NB4 (cell line): Measurements from ENCODE around the gene MXRA7.
"Not testable (repeated sequence)": the region's sequence is repeated elsewhere in the genome, so short reads cannot be mapped to it uniquely, and the experiment has no call there.

Source experiments
- DNase-seq: peaks from one replicate; pipeline ENCODE4 v3.0.0; 2010; ENCODE audit warnings: low read depth
- H3K4me3 ChIP-seq: one replicate; pipeline ENCODE4 v1.5.1; 2011; ENCODE audit warnings: mild to moderate bottlenecking, low read depth, low read length, moderate library complexity
- MYC ChIP-seq: IDR thresholded peaks from 2 replicates; pipeline ENCODE4 v1.6.1; 2011; ENCODE audit warnings: low read depth, low read length
- POLR2A ChIP-seq: IDR thresholded peaks from 2 replicates; pipeline ENCODE4 v1.6.1; 2011; ENCODE audit warnings: mild to moderate bottlenecking; ENCODE audit not compliant: insufficient read length; ENCODE audit errors: extremely low read depth
- TF ChIP-seq, protein P1 (sequence below): IDR thresholded peaks from 2 replicates; pipeline ENCODE4 v1.6.1; 2011; ENCODE audit warnings: low read depth, low read length
- TF ChIP-seq, protein P2 (sequence below): IDR thresholded peaks from one replicate; pipeline ENCODE4 v1.5.1; 2012; ENCODE audit warnings: low read depth, low read length

Gene MXRA7

DNA sequence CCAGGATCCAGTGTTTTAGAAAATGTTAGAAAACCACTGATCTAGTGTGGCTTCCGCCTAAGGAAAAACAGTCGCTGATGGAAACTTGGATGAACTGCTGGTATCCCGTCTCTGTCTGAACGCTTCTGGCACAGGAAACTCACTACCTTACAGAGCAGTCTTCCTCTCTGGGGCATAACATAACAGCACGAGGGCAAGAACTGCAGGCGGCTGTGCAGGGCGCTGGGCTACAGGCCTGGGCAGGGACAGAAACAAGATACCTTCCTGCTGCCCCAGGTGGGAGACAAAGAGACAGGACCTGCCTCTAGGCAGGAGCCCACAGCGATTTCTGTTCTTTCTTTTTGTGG, 10.5 kb downstream of the MXRA7 start:
- H3K4me3 ChIP-seq = no peak overlapping the region
- DNase-seq = no peak
- TF ChIP-seq MYC (no peak), POLR2A (no peak)
- TF ChIP-seq, protein P1, sequence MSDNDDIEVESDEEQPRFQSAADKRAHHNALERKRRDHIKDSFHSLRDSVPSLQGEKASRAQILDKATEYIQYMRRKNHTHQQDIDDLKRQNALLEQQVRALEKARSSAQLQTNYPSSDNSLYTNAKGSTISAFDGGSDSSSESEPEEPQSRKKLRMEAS = no peak
- TF ChIP-seq, protein P2, sequence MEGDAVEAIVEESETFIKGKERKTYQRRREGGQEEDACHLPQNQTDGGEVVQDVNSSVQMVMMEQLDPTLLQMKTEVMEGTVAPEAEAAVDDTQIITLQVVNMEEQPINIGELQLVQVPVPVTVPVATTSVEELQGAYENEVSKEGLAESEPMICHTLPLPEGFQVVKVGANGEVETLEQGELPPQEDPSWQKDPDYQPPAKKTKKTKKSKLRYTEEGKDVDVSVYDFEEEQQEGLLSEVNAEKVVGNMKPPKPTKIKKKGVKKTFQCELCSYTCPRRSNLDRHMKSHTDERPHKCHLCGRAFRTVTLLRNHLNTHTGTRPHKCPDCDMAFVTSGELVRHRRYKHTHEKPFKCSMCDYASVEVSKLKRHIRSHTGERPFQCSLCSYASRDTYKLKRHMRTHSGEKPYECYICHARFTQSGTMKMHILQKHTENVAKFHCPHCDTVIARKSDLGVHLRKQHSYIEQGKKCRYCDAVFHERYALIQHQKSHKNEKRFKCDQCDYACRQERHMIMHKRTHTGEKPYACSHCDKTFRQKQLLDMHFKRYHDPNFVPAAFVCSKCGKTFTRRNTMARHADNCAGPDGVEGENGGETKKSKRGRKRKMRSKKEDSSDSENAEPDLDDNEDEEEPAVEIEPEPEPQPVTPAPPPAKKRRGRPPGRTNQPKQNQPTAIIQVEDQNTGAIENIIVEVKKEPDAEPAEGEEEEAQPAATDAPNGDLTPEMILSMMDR = no peak

DNA sequence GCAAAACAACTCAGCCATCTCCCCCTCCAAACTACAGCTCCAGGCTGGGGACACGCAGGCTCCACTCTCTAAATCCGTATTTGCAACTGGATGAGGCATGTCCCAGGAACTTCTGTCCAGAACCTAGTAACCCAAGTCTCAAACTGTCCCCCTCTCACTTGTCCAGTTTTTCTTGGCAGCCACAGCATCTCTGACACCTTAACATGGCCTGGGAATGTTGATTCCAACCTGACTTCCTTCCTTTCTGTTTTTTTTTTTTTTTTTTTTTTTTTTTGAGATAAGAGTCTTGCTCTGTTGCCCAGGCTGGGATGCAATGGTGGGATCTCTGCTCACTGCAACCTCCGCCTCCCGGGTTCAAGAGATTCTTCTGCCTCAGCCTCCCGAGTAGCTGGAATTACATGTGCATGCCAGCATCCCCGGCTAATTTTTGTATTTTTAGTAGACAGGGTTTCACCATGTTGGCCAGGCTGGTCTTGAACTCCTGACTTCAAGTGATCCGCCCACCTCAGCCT, 12.2 kb downstream of the MXRA7 start:
- not testable (repeated sequence) for DNase-seq, H3K4me3 ChIP-seq

DNA sequence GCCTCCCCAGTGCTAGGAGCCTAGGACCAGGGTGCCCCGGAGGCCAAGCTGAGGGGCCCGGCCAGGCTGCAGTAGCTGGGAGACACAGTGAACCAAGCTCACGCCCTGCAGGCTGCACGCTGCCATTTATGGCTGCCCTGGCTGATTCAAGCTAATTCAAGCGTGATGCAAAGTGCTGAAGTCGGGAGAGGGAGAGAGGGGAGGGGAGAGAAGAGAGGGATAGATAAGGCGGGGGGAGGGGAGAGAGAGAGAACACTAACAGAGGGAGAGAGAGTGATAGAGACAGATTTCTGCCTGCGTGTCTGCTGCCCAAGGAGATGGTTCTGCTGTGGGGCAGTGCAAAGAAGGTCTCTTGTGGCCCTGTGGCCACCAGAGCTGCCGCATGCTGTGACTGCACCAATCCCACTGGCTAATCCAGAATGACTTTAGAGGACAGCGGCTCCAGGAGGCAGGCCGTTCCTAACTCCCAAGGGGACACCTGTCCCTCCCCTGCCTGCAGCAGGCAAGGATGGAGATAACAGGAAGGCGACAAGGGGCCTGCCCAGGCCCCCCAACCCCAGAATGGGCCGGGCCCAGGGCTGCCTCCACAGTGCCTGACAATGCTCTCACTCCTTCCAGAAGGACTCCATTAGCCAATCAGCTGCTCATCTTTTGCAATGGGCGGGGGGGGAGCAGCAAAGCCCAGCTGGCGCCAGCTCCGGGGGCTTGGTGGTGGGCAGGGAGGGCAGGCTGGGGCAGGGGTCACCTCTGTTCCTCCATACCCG, 12.9 kb downstream of the MXRA7 start:
- no peak overlapping the region for H3K4me3 ChIP-seq

DNA sequence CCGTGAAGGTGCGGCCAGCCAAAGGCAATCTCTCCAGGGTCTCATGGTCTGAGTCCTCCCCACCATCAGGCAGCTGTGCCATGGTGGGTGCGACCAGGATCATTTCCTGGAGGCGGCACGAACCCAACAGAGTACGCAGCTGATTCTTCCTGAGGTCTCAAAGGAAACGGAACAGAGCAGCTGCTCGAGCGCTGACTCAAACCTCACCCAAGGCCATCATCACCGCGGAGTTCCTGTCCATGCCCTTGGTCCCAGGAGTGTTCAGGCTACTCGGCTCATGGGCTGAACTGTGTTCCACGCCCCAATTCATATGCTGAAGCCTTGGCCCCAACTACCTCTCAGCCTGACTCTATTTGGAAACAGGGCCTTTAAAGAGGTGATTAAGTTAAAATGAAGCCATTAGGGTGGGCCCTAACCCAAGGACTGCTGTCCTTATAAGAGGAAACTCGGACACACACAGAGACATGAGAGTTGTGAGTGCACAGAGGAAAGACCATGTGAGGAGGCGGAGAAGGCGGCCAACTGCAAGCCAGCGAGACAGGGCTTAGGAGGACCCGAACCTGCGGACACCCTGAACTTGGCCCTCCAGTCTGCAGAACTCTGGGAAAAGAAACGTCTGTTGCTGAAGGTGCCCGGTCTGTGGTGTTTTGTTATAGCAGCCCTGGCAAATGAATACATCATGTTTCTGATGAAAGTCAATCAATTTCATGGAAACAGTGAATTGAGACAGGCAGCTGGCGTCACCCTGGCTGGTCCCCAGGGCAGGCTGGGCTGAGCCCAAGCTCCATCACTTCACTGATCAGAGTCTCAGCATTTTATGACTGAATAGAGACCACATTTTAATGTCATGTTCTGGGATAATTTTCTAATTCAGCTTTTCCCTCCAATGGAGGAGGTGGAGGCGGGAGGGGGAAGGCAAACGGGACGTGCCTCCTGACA, 13.7 kb downstream of the MXRA7 start:
- H3K4me3 ChIP-seq = no peak overlapping the region
- TF ChIP-seq MYC = no peak
- TF ChIP-seq, protein P1 = 0 out of 2 replicates have a peak, but pooled peaks have one; percentile 22
- TF ChIP-seq, protein P2 = no peak
- no peak for TF ChIP-seq POLR2A
- peak; percentile 79 for DNase-seq

More for the DNA sequence above, 12.9 kb downstream of the MXRA7 start:
- no peak for DNase-seq
- TF ChIP-seq POLR2A (no peak), MYC (no peak)
- TF ChIP-seq, protein P1 = no peak
- TF ChIP-seq, protein P2 = no peak

DNA sequence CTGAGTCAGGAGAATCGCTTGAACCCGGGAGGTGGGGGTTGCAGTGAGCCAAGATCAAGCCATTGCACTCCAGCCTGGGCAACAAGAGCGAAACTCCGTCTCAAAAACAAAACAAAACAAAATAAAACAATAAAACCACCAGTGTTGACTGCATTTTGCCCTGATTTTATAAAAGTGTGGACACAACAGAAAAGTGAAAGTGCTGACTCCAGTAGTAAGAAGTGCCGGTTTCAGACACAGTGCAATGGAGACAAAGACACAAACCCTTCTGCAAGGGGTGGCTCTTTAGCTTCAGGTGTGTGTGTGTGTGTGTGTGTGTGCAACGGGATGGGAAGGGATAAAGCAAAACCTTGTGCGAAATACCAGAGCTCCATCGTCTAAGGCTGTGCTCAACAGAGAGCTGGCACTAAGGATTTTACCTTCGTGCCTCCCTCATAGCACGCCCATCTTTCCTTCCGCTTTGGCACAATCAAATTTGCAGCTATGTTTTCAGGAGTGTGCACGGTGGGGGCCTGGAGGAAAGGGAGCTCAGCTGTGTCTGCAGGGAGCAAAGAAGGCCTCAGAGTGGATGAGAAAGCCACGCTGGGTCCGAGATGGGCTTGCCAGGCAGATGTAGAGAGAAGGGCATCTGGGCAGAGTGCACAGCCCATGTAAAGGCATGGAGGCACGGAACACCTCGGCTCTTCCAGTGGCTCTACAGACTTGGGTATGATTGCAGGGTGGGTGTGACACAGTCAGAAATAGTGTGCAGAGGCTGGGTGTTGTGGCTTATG, 15.5 kb downstream of the MXRA7 start:
- no peak for TF ChIP-seq POLR2A
- TF ChIP-seq, protein P2 = no peak
- TF ChIP-seq MYC = no peak
- TF ChIP-seq, protein P1 = no peak
- no peak for DNase-seq
- H3K4me3 ChIP-seq = no peak overlapping the region
